Mesenchymal stem cell (in vitro differentiated cells and primary cell): ENCODE results near the gene SLC9C2.
A peak's percentile ranks its signal among the peaks of the same experiment; 100 is the strongest.

Source experiments
- DNase-seq: peaks from one replicate; pipeline ENCODE4 v3.0.0-alpha.2; 2013
- H2AFZ ChIP-seq: one replicate; pipeline ENCODE4 v1.6.1; 2013; ENCODE audit warnings: low read depth, mild to moderate bottlenecking, control low read depth, inconsistent platforms, low read length, moderate library complexity
- H2AK5ac ChIP-seq: 2 replicates; pipeline ENCODE4 v1.6.1; 2013; ENCODE audit warnings: low read length, moderate library complexity, mild to moderate bottlenecking, inconsistent platforms; ENCODE audit not compliant: severe bottlenecking
- H2BK120ac ChIP-seq: one replicate; pipeline ENCODE4 v1.6.1; 2013; ENCODE audit warnings: low read depth, mild to moderate bottlenecking, inconsistent platforms, low read length, moderate library complexity
- H2BK12ac ChIP-seq, 2 experiments: one replicate each; pipeline ENCODE4 v1.6.1; 2013; ENCODE audit warnings: inconsistent platforms in 2 of 2, low read length in 2 of 2, mild to moderate bottlenecking in 2 of 2, moderate library complexity in 2 of 2, control low read depth in 1 of 2
- H2BK15ac ChIP-seq: one replicate; pipeline ENCODE4 v1.6.1; 2013; ENCODE audit warnings: mild to moderate bottlenecking, low read depth, inconsistent platforms; ENCODE audit not compliant: poor library complexity, severe bottlenecking
- H2BK5ac ChIP-seq: 2 replicates; pipeline ENCODE4 v1.6.1; 2013; ENCODE audit warnings: low read depth, mild to moderate bottlenecking, low read length, control low read depth, inconsistent platforms; ENCODE audit not compliant: poor library complexity, severe bottlenecking
- H3K14ac ChIP-seq, 2 experiments: one replicate each; pipeline ENCODE4 v1.6.1; 2013; ENCODE audit warnings: inconsistent platforms in 2 of 2, low read length in 2 of 2, control low read depth in 1 of 2, mild to moderate bottlenecking in 1 of 2, moderate library complexity in 1 of 2
- H3K18ac ChIP-seq, 2 experiments: one replicate each; pipeline ENCODE4 v1.6.1; 2013; ENCODE audit warnings: inconsistent platforms in 2 of 2, low read length in 2 of 2, control low read depth in 1 of 2, low read depth in 1 of 2, mild to moderate bottlenecking in 1 of 2
- H3K23ac ChIP-seq, 2 experiments: one replicate each; pipeline ENCODE4 v1.6.1; 2013; ENCODE audit warnings: inconsistent platforms in 2 of 2, low read length in 2 of 2, mild to moderate bottlenecking in 2 of 2, moderate library complexity in 2 of 2, control low read depth in 1 of 2
- H3K27ac ChIP-seq: 2 replicates; pipeline ENCODE4 v1.5.1; 2013; ENCODE audit warnings: mild to moderate bottlenecking, moderate library complexity, low read length, control low read depth, inconsistent platforms; ENCODE audit not compliant: poor library complexity, severe bottlenecking
- H3K27me3 ChIP-seq, 2 experiments: 2 replicates each; pipeline versions ENCODE4 v1.6.1 to v1.7.0; 2013; ENCODE audit warnings: low read length in 2 of 2, mild to moderate bottlenecking in 2 of 2, moderate library complexity in 2 of 2, control low read depth in 1 of 2, inconsistent platforms in 1 of 2; ENCODE audit not compliant: control insufficient read depth in 1 of 2, insufficient read depth in 1 of 2
- H3K36me3 ChIP-seq, 2 experiments: 2 replicates each; pipeline versions ENCODE4 v1.6.1 to v1.7.0; 2013; ENCODE audit warnings: low read length in 2 of 2, control low read depth in 1 of 2, inconsistent platforms in 1 of 2, low read depth in 1 of 2, mild to moderate bottlenecking in 1 of 2; ENCODE audit not compliant: insufficient read depth in 2 of 2, control insufficient read depth in 1 of 2
- H3K4ac ChIP-seq, 2 experiments: one replicate each; pipeline ENCODE4 v1.6.1; 2013; ENCODE audit warnings: inconsistent platforms in 2 of 2, low read length in 2 of 2, mild to moderate bottlenecking in 2 of 2, moderate library complexity in 2 of 2, control low read depth in 1 of 2, low read depth in 1 of 2
- H3K4me1 ChIP-seq: 2 replicates; pipeline ENCODE4 v1.6.1; 2013; ENCODE audit warnings: low read depth, low read length, control low read depth; ENCODE audit not compliant: control insufficient read depth, insufficient read depth
- H3K4me2 ChIP-seq: 2 replicates; pipeline ENCODE4 v1.6.1; 2013; ENCODE audit warnings: low read length, mild to moderate bottlenecking, inconsistent platforms; ENCODE audit not compliant: poor library complexity, severe bottlenecking
- H3K4me3 ChIP-seq, 2 experiments: 2 replicates each; pipeline versions ENCODE4 v1.5.1 to v1.7.0; 2013; ENCODE audit warnings: low read length in 2 of 2, mild to moderate bottlenecking in 2 of 2, control low read depth in 1 of 2, low read depth in 1 of 2; ENCODE audit not compliant: insufficient read depth in 1 of 2
- H3K79me1 ChIP-seq: replicated peaks from 2 replicates; pipeline ENCODE4 v1.6.1; 2013; ENCODE audit warnings: mild to moderate bottlenecking, control low read depth, low read length, inconsistent platforms; ENCODE audit not compliant: poor library complexity, severe bottlenecking
- H3K9ac ChIP-seq: 2 replicates; pipeline ENCODE4 v1.7.0; 2013; ENCODE audit warnings: mild to moderate bottlenecking, low read length, moderate library complexity
- H3K9me3 ChIP-seq: 2 replicates; pipeline ENCODE4 v1.7.0; 2013; ENCODE audit warnings: mild to moderate bottlenecking, low read length; ENCODE audit not compliant: control insufficient read depth
- H4K8ac ChIP-seq: one replicate; pipeline ENCODE4 v1.6.1; 2013; ENCODE audit warnings: inconsistent platforms, mild to moderate bottlenecking, low read length, moderate library complexity
- H4K91ac ChIP-seq: one replicate; pipeline ENCODE4 v1.6.1; 2013; ENCODE audit warnings: mild to moderate bottlenecking, low read length, inconsistent platforms
- WGBS: methylation state at CpG from one replicate; pipeline ENCODE4 v1.1.7; 2013; ENCODE audit warnings: mixed read lengths; 5-methylcytosine and 5-hydroxymethylcytosine counted together

SLC9C2 gene

DNA sequence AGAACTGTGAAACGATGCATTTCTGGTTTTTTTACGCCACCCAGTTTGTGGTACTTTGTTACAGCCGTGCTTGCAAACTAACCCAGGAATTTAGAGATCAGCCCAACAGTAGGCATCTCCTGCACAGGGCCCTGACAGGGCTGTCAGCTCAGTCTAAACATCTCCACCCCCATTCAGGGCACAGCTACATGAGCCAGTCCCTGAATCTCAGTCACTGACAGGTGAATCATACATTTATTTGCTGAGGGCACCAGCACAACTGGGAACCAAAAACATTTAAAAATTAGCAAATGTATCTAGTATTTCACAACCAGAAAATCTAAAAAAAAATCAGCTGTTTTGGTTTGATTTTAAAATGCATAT, 95.0 kb downstream of the SLC9C2 start:
- no peaks in the 10 kb centered on the region for H3K27me3 ChIP-seq
- H3K14ac ChIP-seq = no peak overlapping the region
- DNase-seq = no peak
- H4K8ac ChIP-seq = peak overlapping the region; percentile 69
- no peak overlapping the region for H3K4ac ChIP-seq
- WGBS = 60% methylated on average over 3 of the region's 3 CpGs
- peak overlapping the region; percentile 71 for H3K9ac ChIP-seq
- no peaks in the 10 kb centered on the region for H3K79me1 ChIP-seq
- no peak overlapping the region for H3K23ac ChIP-seq
- H2BK15ac ChIP-seq = no peak overlapping the region
- H3K27ac ChIP-seq = peak overlapping the region; percentile 92
- no peak overlapping the region for H4K91ac ChIP-seq
- no peak overlapping the region for H2BK12ac ChIP-seq
- H3K4me2 ChIP-seq = peak overlapping the region; percentile 26
- no peak overlapping the region for H3K18ac ChIP-seq
- peaks cover 4% of the 10 kb centered on the region for H3K4me1 ChIP-seq
- no peaks in the 10 kb centered on the region for H3K9me3 ChIP-seq
- no peak overlapping the region for H2AK5ac ChIP-seq
- no peak overlapping the region for H3K4me3 ChIP-seq
- H2BK120ac ChIP-seq = no peak overlapping the region
- peak overlapping the region; percentile 60 for H2BK5ac ChIP-seq
- H2AFZ ChIP-seq = no peak overlapping the region
- no peaks in the 10 kb centered on the region for H3K36me3 ChIP-seq

DNA sequence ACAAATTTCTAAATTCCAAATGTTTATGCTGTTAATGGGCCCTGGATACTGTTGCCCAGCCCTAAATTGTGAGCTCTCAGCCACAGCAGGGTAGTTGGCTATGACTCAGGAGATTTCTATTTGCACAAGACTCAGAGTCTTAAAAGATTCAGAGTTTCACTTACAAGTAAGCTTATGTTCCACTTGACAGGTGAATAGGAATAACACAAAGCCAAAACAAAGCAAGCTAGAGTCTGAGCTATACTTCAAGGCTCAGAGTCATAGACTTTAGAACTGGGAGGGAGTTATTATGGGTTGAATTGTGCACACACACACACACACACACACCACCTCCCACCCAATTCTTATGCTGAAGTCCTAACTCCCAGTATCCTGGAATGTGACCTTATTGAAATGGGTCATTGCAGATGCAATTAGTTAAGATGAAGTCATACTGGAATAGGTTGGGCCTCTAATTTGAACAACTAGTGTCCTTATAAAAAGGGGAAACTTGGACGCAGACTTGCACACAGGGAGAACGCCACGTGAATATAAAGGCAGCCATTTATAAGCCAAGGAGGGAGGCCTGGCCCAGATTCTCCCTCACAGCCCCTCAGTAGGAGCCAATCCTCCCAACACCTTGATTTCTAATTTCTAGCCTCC, 95.5 kb downstream of the SLC9C2 start:
- H4K91ac ChIP-seq = no peak overlapping the region
- H3K23ac ChIP-seq = no peak overlapping the region
- no peak overlapping the region for H3K18ac ChIP-seq
- H3K9me3 ChIP-seq = no peaks in the 10 kb centered on the region
- no peak overlapping the region for H2AFZ ChIP-seq
- peaks cover 4% of the 10 kb centered on the region for H3K4me1 ChIP-seq
- peak overlapping the region; percentile 60 for H2BK5ac ChIP-seq
- H2AK5ac ChIP-seq = no peak overlapping the region
- H2BK12ac ChIP-seq = no peak overlapping the region
- no peaks in the 10 kb centered on the region for H3K27me3 ChIP-seq
- H3K14ac ChIP-seq = no peak overlapping the region
- no peaks in the 10 kb centered on the region for H3K79me1 ChIP-seq
- H2BK120ac ChIP-seq = no peak overlapping the region
- H3K27ac ChIP-seq = peak overlapping the region; percentile 92
- DNase-seq = peak; percentile 70
- peak overlapping the region; percentile 27 for H4K8ac ChIP-seq
- peak overlapping the region; percentile 71 for H3K9ac ChIP-seq
- no peaks in the 10 kb centered on the region for H3K36me3 ChIP-seq
- 35% methylated on average over 3 of the region's 3 CpGs for WGBS
- no peak overlapping the region for H2BK15ac ChIP-seq
- no peak overlapping the region for H3K4ac ChIP-seq
- peak overlapping the region; percentile 26 for H3K4me2 ChIP-seq
- no peak overlapping the region for H3K4me3 ChIP-seq

DNA sequence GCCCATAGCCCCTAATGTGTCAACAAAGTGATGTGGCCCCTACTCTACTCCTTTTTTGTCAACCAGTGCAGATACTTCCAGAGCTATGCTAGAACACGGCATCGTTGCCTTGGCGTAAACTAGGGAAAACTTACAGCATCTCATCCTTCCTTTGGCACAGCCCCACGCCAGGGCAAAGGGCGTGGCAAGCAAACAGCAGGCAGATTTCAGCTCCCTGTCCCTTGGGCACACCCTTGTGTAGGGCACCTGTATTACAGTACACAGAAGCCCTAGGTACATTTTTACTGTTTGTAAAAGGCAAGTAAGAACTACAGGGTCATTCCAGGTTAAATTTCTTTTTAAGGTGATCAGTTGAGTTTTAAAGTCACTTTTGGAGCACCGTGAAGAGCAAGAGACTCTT, 96.4 kb downstream of the SLC9C2 start:
- peak overlapping the region; percentile 72 for H2AK5ac ChIP-seq
- no peak overlapping the region for H2AFZ ChIP-seq
- 96% methylated on average over 6 of the region's 6 CpGs for WGBS
- H3K27me3 ChIP-seq = no peaks in the 10 kb centered on the region
- H3K9ac ChIP-seq = peak overlapping the region; percentile 71
- H2BK120ac ChIP-seq = no peak overlapping the region
- no peak overlapping the region for H4K8ac ChIP-seq
- H2BK5ac ChIP-seq = no peak overlapping the region
- no peak for DNase-seq
- peak overlapping the region in 1 of 2 experiments; percentile 31 for H3K18ac ChIP-seq
- H3K79me1 ChIP-seq = no peaks in the 10 kb centered on the region
- H3K23ac ChIP-seq = no peak overlapping the region
- H3K9me3 ChIP-seq = no peaks in the 10 kb centered on the region
- no peaks in the 10 kb centered on the region for H3K36me3 ChIP-seq
- H3K14ac ChIP-seq = no peak overlapping the region
- H3K27ac ChIP-seq = peak overlapping the region; percentile 92
- no peak overlapping the region for H2BK15ac ChIP-seq
- no peak overlapping the region for H3K4me3 ChIP-seq
- no peak overlapping the region for H3K4ac ChIP-seq
- no peak overlapping the region for H4K91ac ChIP-seq
- peak overlapping the region in 1 of 2 experiments; percentile 2 for H2BK12ac ChIP-seq
- H3K4me1 ChIP-seq = peaks cover 4% of the 10 kb centered on the region
- H3K4me2 ChIP-seq = no peak overlapping the region

DNA sequence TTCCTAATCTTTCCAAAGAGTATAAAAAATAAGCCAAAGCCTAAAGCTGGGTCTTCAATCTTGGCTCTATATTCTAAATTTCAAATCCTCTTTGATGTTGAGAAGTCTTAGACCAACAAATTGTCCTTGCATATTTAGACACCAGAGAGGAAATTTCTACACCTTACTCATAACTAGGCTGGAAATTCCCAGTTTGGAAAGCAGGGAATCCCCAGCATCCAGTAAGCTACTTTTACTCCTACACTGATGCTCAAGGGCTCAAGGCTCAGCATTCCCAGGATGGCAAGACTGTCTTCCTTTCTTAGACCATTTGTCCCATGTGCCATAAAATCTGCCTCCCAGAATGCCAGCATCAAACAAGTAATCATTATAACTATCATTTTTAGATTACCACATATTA, 97.5 kb downstream of the SLC9C2 start:
- Histone ChIP-seq H3K27me3 (no peaks in the 10 kb centered on the region), H3K9ac (no peak overlapping the region), H2BK12ac (no peak overlapping the region), H4K8ac (no peak overlapping the region), H2AK5ac (no peak overlapping the region), H3K4ac (no peak overlapping the region), H3K4me1 (peaks cover 4% of the 10 kb centered on the region), H3K23ac (no peak overlapping the region), H3K18ac (no peak overlapping the region), H3K36me3 (no peaks in the 10 kb centered on the region), H2BK15ac (no peak overlapping the region), H3K27ac (no peak overlapping the region), H3K4me3 (no peak overlapping the region), H3K79me1 (no peaks in the 10 kb centered on the region), H3K14ac (no peak overlapping the region), H3K4me2 (no peak overlapping the region), H4K91ac (no peak overlapping the region), H2BK120ac (no peak overlapping the region), H3K9me3 (no peaks in the 10 kb centered on the region), H2BK5ac (no peak overlapping the region), H2AFZ (no peak overlapping the region)
- peak; percentile 16 for DNase-seq
